Measurements from ENCODE around the gene SLC12A3.

SLC12A3 gene

GRCh38 chr16:56946767-56947603, 82.0 kb downstream of the SLC12A3 start:
- no peak for DNase-seq

- DNase-seq: no peak
Observed at GRCh38 chr16:56947604-56947995, 82.6 kb downstream of the SLC12A3 start.

- DNase-seq: no peak
Observed at GRCh38 chr16:56948234-56948633, 83.2 kb downstream of the SLC12A3 start.

GRCh38 chr16:56950051-56950450, 85.0 kb downstream of the SLC12A3 start:
- DNase-seq: no peak

- DNase-seq: no peak
Observed at GRCh38 chr16:56950455-56950854, 85.4 kb downstream of the SLC12A3 start.

- DNase-seq: peak; percentile 63
Observed at GRCh38 chr16:56950881-56951771, 86.1 kb downstream of the SLC12A3 start.

- no peak for DNase-seq
Observed at GRCh38 chr16:56953006-56953405, 88.0 kb downstream of the SLC12A3 start.

- DNase-seq: no peak
Observed at GRCh38 chr16:56956076-56956475, 91.1 kb downstream of the SLC12A3 start.

GRCh38 chr16:56956756-56957155, 91.7 kb downstream of the SLC12A3 start:
- DNase-seq: no peak

- DNase-seq: no peak
Observed at GRCh38 chr16:56960681-56961281, 95.8 kb downstream of the SLC12A3 start.

- no peak for DNase-seq
Observed at GRCh38 chr16:56961386-56961785, 96.4 kb downstream of the SLC12A3 start.

- no peak for DNase-seq
Observed at GRCh38 chr16:56961851-56962281, 96.9 kb downstream of the SLC12A3 start, which contains the start of gene CETP. Gene CETP, plus strand, starts transcription at chr16:56961950. Its CDS starts 30 bp downstream, at chr16:56961980.

GRCh38 chr16:56964243-56965148, 99.5 kb downstream of the SLC12A3 start:
- peak; percentile 97 for DNase-seq
